BJ (cell line): Measurements from ENCODE around the gene AFM. TPM values are rescaled to one million over a fixed set of nuclear protein-coding genes. Genes with fewer than 3 reads are reported as not detected.

Experiments used
- CTCF ChIA-PET: fragments of 350-600 bp; formaldehyde crosslinking; extraction: SDS; loops from one replicate; lab custom pipeline; 2021; ENCODE audit warnings: antibody characterized with exemption, inconsistent platforms; lab: Yijun Ruan, JAX
- POLR2A ChIA-PET: fragments of 300-600 bp; sonication (Branson Sonifier 250); formaldehyde crosslinking; extraction: SDS; loops from one replicate; lab custom pipeline; 2021; ENCODE audit warnings: antibody characterized with exemption; lab: Charles Lee
- DNase-seq: peaks from one replicate; pipeline ENCODE4 v3.0.0-alpha.2; 2011; ENCODE audit warnings: low read depth
- H3K27me3 ChIP-seq: 2 replicates; pipeline ENCODE4 v1.6.0; 2011; ENCODE audit warnings: low read length; ENCODE audit not compliant: control insufficient read depth, insufficient read depth
- H3K36me3 ChIP-seq: 2 replicates; pipeline ENCODE4 v1.5.1; 2011; ENCODE audit warnings: low read length; ENCODE audit not compliant: control insufficient read depth, insufficient read depth
- H3K4me3 ChIP-seq: 2 replicates; pipeline ENCODE4 v1.5.1; 2011; ENCODE audit warnings: low read depth, mild to moderate bottlenecking, control low read depth, low read length
- polyA plus RNA-seq: library from polyadenylated mRNA; depleted of rRNA; stranded (reverse); fragments of >200 nt; gene quantifications from 2 replicates; pipeline ENCODE4 v1.2.3, GENCODE V29; 2011
- TF ChIP-seq, protein P1 (sequence below): IDR thresholded peaks from 2 replicates; pipeline ENCODE4 v1.5.1; 2011; ENCODE audit warnings: low read depth, mild to moderate bottlenecking, control low read depth, inconsistent platforms, low read length, moderate library complexity; ENCODE audit not compliant: insufficient read depth

Gene AFM
- polyA plus RNA-seq, 1 experiment: not detected

GRCh38 chr4:73448448-73449203 is 32.9 kb upstream of the AFM start:
- TF ChIP-seq, protein P1, sequence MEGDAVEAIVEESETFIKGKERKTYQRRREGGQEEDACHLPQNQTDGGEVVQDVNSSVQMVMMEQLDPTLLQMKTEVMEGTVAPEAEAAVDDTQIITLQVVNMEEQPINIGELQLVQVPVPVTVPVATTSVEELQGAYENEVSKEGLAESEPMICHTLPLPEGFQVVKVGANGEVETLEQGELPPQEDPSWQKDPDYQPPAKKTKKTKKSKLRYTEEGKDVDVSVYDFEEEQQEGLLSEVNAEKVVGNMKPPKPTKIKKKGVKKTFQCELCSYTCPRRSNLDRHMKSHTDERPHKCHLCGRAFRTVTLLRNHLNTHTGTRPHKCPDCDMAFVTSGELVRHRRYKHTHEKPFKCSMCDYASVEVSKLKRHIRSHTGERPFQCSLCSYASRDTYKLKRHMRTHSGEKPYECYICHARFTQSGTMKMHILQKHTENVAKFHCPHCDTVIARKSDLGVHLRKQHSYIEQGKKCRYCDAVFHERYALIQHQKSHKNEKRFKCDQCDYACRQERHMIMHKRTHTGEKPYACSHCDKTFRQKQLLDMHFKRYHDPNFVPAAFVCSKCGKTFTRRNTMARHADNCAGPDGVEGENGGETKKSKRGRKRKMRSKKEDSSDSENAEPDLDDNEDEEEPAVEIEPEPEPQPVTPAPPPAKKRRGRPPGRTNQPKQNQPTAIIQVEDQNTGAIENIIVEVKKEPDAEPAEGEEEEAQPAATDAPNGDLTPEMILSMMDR: no peak
- H3K27me3 ChIP-seq: 0 out of 2 replicates have a peak, but pooled peaks cover 2% of the 10 kb centered on the region
- H3K4me3 ChIP-seq: no peak overlapping the region
- CTCF ChIA-PET: no interaction called here
- no peaks in the 10 kb centered on the region for H3K36me3 ChIP-seq
- POLR2A ChIA-PET: no interaction called here
- no peak for DNase-seq

DNA sequence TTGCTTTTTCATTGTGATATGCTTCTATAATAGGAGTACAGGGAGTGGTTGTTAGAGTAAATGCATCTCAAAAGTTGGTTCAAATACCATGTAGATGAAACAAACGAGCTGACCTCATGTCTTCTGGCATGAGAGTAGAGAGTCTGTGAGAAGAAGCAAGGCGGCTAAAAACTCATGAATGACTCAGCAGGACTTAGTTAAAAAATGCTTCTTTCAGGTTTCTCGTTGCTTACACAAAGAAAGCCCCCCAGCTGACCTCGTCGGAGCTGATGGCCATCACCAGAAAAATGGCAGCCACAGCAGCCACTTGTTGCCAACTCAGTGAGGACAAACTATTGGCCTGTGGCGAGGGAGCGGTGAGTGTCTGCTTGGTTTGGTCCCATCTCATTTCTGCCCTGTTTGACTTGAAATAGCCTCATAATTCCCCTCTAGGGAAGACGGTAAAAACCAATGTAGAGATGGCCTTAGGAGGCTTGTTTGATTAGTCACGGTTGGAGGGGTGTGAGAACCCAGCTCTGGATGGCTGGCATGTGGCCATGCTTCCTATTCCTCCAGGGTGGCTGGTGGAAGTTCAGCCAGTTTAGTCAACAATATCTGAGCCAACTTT is 31.0 kb upstream of the AFM start:
- ChIA-PET POLR2A (no interaction called here), CTCF (interaction anchor here (0.6 kb wide), 1 partner anchor 136 kb away, joined by 3 read pairs; no protein-coding TSS in a partner anchor)
- Histone ChIP-seq H3K4me3 (no peak overlapping the region), H3K27me3 (0 out of 2 replicates have a peak, but pooled peaks cover 2% of the 10 kb centered on the region), H3K36me3 (no peaks in the 10 kb centered on the region)
- DNase-seq: peak; percentile 32
- TF ChIP-seq, protein P1: no peak

DNA sequence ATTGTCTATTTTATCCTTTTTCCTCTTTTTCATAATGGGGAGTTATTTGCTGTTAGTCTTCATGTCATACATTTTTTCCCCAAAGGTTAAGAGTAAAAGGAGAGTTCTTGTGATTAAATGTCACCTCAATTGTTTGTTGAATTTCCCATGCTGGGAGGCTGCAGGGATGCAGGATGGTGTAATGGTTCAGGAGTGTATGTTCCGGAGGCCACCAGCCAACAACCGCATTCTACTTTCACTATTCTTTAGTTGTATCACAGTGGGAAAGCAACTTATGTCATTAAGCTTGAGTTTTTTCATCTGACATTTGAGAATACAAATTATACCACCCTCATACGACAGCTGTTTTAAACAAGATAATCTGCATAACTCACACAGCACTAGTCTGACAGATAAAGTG is 30.1 kb upstream of the AFM start:
- no peak for DNase-seq
- ChIA-PET CTCF (no interaction called here), POLR2A (no interaction called here)
- H3K4me3 ChIP-seq: no peak overlapping the region
- no peaks in the 10 kb centered on the region for H3K36me3 ChIP-seq
- 0 out of 2 replicates have a peak, but pooled peaks cover 2% of the 10 kb centered on the region for H3K27me3 ChIP-seq
- TF ChIP-seq, protein P1: no peak

GRCh38 chr4:73451981-73452747 is 29.4 kb upstream of the AFM start:
- H3K4me3 ChIP-seq: no peak overlapping the region
- 0 out of 2 replicates have a peak, but pooled peaks cover 2% of the 10 kb centered on the region for H3K27me3 ChIP-seq
- no peak for DNase-seq
- POLR2A ChIA-PET: interaction anchor here (0.6 kb wide), 2 partner anchors 381 to 477 kb away, joined by 3 to 10 read pairs; no protein-coding TSS in a partner anchor
- H3K36me3 ChIP-seq: no peaks in the 10 kb centered on the region
- CTCF ChIA-PET: interaction anchor here (1.4 kb wide), 1 partner anchor 9 kb away, joined by 3 read pairs; no protein-coding TSS in a partner anchor
- TF ChIP-seq, protein P1: no peak
